HG02970 (cell line): ENCODE measurements around the gene KCNN2.

Experiments used
- ATAC-seq: cut with Tn5 transposase; IDR thresholded peaks from one replicate; pipeline ENCODE4 v1.9.1; 2021; ENCODE audit warnings: mild to moderate bottlenecking, moderate library complexity, moderate number of reproducible peaks; ENCODE audit not compliant: unreplicated experiment, low FRiP score

Gene KCNN2

DNA sequence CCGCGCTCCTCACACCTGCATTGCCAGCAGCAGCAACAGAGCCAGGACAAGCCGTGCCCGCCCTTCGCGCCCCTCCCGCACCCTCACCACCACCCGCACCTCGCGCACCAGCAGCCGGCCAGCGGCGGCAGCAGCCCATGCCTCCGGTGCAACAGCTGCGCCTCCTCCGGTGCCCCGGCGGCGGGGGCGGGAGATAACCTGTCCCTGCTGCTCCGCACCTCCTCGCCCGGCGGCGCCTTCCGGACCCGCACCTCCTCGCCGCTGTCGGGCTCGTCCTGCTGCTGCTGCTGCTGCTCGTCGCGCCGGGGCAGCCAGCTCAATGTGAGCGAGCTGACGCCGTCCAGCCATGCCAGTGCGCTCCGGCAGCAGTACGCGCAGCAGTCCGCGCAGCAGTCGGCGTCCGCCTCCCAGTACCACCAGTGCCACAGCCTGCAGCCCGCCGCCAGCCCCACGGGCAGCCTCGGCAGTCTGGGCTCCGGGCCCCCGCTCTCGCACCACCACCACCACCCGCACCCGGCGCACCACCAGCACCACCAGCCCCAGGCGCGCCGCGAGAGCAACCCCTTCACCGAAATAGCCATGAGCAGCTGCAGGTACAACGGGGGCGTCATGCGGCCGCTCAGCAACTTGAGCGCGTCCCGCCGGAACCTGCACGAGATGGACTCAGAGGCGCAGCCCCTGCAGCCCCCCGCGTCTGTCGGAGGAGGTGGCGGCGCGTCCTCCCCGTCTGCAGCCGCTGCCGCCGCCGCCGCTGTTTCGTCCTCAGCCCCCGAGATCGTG is 517 bp downstream of the KCNN2 start:
- peak; percentile 18 for ATAC-seq

DNA sequence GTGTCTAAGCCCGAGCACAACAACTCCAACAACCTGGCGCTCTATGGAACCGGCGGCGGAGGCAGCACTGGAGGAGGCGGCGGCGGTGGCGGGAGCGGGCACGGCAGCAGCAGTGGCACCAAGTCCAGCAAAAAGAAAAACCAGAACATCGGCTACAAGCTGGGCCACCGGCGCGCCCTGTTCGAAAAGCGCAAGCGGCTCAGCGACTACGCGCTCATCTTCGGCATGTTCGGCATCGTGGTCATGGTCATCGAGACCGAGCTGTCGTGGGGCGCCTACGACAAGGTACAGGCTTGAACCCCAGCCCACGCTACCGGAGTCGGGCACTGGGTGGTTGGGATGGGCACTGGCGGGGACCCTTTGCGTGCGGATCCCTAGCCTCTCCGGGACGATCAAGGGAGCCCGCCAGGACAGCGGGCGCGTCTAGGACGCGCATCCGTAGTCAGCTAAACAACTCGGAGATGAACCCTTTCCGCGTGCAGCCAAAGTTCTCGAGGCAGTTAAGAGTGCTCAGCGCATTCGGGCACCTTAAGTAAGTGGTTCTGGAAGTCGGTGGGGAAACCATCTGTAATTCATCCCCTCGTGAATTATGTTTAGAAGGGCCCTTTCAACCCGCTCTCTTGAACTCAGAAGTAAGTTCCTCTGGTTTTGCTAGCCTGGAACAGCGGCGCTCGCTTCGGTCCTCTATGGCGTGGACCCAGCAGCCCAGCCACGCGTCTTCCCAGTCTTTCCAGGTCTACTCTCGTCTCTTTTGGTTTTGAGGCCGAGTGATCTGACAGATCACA is 1.3 kb downstream of the KCNN2 start:
- no peak for ATAC-seq

DNA sequence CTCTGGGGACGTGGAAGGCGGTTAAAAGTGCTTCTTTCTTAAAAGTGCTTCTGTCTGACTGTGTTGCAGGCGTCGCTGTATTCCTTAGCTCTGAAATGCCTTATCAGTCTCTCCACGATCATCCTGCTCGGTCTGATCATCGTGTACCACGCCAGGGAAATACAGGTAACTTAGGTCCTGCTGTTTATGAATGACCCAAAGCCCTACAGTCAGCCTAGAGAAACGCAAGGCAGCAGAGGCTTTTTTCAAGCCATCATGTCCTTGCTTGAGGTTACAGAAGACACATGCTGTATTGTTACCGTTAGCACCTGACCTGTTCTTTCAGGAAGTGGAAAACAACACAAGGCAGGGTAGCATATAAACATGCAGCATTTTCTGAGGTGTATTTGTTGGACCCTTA is 2.0 kb downstream of the KCNN2 start:
- ATAC-seq: no peak

DNA sequence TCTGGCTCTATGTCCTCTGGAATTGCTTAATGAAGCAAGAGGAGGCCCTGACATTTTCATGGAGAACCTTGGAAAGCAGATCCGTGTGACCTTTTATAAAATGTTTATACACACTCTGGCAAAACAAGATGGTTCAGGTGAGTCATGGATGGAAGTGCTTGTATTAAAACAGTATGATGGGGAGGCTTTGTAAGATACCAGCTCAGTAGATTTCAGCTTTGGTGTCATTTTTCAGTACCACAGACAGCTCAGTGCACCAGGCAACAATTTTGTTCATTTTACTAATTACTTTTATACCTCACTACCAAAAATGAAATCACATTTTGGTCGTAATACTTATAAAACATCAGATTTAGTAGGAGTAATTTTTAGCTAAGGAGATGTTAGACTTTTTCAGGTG is 5.2 kb downstream of the KCNN2 start:
- ATAC-seq: no peak

DNA sequence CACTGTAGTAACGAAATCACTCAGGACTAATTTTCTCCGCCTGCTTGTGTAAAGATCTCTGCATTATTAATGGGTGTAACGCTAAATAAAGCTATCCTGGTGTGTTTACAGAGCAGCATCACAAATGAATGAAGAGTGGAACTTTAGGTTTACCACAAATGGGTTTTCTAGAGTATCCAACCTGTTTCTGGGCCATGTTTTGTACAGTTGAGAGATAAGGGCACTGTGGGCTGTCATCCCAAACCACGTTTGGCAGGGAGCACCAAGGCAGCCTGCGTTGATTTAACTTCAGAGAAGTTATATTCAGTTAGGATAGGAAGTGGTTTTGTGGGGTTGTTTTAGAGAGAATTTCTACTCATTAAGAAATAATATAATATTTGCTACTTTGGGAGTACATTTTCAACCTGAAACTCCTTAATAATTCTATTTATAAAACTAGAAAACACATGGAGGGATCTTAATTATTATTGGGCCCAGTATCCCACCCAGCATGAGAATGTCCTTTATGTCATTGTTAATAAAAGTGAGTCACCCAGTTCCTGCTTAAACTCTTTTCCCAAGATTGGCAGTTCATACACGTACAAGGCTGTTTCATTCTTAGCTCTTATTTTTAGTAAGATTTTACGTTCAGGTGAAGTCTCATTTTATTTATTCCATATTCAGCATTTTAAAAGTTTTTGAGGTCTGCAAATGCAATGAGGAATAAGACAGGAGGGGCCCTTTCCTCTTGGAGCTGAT is 8.0 kb downstream of the KCNN2 start:
- ATAC-seq: no peak

DNA sequence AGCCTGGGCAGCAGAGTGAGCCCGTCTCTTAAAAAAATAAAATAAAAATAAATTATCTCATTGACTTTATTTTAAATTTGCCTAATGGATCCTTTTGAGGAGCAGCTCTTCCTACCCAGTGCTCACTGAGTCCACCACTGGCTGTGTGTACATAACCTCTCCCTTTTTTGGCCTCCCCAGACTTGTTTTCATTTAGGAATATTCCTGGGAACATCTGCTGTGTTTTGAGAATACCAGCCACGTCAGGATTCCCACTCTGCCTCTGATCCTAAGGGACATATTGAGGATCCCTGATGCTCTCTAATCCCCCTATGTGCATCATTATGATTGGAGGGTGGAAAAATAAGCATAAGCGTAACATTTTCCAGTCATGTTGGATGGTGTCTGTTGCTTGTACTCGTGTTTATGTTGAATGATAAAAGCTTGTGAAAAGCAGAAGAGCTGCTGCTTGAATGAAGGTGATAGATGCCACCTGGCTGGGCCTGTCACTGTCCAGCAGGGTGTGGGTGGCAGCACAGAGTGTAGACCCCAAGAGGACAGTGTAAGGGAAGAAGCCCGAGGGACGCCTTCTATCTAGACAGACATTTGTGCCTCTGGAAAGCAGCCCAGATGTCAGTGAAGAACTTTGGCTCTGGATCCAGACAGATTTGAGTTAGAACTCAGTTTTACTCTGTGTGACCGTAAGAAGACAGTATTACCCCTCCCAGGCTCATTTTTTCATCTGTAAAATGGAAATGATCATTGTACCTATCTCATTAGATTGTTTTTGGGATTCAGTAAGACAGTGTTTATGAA is 15.4 kb downstream of the KCNN2 start:
- ATAC-seq: no peak

DNA sequence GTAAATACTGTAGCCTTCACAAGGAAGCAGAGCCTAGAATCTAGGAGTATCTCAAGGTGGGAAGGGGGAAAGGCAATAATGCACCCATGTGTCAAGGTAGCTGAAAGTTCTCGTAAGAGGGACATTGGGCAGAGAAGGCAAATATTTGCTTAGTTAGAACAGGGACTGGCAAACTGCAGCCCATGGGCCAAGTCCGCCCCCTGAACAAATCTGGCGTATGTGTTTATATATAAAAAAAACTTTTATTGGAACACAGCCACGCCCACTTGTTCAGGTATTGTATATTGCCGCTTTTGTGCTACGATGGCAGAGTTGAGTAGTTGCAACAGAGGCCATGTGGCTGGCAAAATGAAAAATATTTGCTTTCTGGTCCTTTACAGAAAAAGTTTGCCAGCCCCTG is 16.1 kb downstream of the KCNN2 start:
- ATAC-seq: no peak

DNA sequence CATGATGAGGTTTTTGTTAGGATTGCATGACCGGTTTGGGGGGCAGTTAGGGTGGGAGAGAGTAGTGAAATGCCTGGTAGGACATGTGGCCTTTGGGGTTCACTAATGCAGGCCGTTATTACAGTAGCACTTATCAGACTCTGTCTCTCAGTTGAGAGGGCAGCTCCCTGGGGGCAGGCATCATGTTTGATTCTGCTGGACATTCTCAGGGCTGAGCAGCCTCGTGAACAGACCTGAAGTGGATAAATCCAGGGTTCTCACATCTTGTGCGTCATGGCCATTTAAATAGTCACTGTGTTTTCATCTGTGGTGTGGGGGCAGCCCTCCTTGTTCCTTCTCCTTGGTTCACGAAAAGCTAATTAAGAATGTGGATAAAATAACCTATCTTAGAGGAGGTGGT is 18.9 kb downstream of the KCNN2 start:
- no peak for ATAC-seq

DNA sequence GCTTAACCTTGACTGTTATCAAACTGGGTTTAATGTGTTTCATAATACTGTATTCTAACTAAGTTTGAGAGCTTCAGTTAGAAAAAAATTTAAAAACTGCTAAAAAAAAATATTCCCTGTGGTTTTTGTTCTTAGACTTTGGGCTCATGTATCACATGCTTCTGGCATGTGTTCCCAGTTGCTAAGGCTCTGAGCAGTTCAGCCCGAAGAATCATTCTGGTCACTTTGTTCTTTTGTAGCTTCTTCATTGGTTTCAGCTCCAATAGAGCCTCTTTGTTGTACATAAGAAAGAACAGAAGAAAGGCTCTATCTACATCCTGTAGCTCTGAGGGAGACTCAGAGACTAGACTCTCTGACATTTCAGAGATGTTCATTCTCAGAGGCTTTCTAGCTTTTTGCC is 25.6 kb downstream of the KCNN2 start:
- no peak for ATAC-seq

DNA sequence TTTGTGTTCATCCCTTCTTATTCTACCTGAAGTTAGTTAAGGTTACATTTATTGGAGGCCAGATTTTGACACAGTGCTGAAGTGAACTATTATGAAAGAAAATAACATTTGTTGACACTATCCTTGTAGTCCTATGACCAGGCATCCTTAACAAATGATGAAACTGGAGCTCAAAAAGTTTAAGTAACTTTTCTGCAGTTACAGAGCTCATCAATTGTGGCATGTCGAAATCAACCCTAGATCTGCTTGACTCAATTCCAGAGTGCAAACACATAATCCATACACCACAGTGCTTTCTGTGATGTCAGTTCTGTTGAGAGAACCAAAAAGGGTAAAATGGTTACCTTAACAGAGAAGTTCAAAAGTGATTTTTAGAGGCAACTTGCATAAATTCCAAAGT is 28.6 kb downstream of the KCNN2 start:
- no peak for ATAC-seq

DNA sequence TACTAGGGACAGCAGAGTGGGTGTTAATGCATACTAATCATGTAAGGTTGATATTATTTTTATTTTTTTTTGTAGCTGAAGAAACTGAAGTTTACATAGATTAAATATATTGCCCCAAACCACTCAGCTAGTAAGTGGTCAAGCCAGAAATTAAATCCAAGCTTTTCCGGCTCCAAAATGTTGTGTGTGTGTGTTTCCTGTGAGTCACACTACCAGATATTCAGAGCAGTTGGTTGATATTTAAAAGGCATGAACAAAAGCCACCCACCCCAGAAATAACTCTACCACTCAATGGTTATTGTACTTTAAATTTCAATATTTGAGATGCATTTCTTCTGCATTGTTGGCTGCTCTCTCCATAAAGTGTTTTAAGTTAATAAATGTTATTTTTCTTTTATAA is 29.5 kb downstream of the KCNN2 start:
- ATAC-seq: no peak

DNA sequence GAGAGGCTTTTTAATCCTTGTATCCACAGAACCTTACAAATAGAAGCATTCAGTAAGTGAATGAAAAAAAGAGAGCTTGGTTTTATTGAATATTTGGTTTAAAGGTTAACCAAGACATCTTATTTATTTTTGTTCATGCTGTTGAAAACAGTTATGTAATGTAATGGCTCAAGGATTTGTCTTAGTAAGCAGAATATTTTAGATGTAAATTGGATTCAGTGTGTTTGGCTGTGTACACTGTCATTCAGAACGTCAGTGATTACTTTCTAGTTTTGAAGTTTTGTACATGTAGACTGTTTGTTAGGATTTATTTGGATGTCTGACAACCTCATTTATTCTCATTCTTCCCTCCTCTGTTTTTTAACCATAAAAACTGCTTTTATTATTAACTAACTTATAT is 31.3 kb downstream of the KCNN2 start:
- ATAC-seq: no peak

DNA sequence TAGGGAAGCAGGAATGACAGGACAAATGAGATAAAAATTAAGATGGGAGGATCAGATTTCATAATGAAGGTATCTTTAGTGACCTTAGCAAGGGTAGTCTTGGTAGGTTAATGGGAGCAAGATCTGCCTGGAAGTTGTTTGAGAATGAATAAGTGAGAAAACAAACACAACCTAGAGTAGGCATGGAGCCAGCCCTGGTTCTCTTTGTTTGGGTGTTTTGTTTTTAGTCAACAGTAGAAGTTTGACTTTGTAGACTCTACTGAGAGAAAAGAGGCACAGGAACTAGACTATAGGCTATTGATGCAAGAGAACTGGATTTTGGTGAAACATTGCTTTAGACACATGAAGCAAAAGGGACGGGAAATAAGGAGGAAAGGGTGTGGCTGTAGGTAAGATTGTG is 40.3 kb downstream of the KCNN2 start:
- no peak for ATAC-seq

DNA sequence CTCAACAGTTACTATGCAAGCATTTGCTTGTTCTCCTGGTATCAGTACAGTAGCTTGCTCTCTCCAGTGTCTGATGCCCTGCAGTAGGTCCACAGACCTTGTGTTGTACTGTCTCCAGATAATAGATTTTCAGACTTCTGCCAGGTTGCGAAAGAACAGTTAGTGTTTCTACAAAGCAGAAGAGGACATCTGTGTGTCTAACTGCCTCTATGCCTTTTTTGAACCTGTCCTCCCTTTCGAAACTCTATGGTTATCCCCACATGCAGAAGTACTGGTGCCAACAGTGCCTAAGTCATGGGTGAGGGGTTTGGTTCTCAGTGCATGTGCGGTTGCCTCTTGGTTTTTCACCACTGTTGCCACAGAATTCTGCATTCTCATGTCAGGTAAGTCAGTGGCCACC is 45.9 kb downstream of the KCNN2 start:
- ATAC-seq: no peak

DNA sequence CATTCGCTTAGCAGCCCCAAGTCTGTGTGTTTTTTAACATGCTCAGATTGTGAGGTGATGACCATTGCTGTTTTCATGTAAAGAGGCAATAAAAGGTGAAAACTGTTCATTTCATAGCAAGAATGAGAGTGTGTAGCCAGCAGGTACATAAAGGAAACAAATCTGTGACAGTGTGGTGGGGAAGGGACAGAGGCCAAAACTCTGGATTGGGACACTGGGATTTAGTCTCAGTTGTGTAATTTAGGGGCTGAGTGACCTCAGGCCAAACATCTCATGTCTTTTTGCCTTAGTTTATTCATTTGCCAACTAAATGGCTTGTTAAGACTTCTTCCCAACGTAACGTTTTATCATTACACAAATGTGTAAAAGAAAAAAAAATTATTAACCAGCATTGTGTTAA is 47.0 kb downstream of the KCNN2 start:
- no peak for ATAC-seq

DNA sequence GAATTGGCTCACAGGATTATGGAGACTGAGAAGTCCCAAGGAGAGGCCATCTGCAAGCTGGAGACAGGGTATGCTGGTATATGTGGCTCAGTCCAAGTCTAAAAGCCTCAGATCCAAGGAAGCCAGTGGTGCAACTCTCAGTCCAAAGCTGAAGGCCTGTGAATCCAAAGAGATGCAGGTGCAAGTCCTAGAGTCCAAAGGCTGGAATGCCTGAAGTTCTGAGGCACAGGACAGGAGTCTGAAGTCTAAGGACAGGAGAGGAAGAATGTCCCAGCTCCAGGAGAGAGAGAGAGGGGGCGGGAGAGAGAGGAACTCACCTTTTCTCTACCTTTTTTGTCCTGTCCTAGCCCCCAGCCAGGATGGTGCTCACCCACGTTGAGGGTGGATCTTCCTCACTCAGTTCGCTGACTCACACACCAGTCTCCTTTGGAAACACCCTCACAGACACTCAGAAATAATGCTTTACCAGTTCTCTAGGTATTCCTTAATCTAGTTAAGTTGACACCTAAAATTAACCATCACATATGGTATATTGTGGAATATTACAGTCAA is 49.6 kb downstream of the KCNN2 start:
- ATAC-seq: no peak

DNA sequence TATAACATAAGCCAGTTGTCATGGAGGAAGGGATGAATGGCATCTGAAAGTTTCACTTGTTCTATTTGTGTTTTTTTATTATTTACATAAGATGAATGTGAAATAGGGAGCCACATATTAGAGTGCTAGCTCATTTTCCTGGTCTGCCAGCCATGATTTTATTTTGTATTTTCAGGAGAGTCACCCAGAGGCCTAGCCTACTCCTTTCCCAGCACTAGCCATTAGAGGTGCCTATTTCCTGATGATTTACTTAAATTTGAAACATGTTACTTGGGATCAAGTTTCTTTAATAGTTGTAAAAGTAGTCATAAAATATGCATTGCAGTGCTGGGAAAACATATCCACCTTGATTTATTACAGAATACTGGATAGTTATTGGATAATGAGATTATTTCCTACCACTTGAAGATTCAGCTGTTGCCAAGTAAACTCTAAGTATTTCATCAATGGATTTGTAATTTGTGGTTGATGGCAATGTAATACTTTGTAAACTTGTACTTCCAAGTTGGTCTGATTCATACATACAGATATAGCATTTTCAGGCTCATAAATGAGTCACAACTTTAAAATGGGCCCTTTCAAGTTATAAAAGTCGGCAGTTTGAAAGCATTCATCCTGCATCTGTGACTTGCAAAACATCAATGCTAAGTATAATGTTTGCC is 50.8 kb downstream of the KCNN2 start:
- ATAC-seq: no peak

DNA sequence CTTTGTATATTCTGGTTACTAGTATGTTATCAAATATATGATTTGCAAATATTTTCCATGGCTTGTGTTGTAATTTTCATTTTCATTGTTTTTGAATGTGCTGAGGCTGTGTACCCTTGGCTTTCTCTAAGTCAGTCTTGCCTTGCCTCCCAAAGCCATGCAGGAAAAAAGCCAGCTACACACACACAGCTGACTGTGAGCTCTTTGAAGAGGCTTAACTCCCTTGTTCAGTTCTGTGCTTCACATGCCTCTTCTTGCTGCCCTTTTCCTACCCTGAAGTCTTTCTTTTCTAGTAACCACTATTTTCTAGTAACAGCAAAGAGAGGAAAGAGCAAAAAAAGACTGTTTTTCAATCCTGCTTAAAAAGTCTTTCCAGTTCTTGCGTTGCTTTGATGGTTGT is 53.9 kb downstream of the KCNN2 start:
- ATAC-seq: no peak

DNA sequence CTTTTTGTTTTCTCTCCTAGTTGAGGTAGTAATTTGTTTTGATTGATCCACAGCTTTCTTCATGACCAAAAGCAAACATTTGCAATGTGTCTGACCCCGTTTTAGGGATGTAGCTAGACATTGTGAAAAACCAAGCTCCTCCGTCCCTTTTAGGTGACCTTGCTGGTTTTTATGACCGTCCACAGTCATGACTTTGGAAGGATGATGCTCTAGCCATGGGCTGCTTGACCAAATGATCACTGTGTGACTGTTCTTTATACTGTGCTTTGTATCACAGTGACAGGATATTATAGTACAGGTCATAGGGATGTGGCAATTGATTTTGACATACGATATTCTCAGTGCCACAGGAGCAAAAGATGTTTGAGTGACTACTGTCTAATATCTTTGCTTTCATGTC is 54.4 kb downstream of the KCNN2 start:
- no peak for ATAC-seq

DNA sequence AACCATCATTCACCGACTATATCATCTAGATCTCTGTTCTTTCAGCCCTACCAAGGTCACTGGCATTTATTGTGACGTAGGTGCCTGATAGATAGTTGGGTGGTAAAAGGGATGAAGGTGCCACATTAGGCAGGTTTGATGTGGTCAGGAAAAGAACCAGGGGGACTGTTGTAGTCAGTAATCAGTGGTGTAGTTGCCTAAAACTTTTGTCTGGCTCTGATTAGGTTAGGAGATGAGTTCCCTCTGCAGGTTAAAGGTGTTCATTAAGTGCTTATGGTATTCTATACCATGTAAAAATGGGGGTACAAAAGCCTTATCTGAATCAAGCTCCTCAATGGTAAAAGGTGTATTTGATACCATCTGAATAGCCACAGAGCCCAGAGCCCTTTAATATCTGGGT is 55.6 kb downstream of the KCNN2 start:
- ATAC-seq: no peak
